Right lobe of liver (tissue), 6 donors: ENCODE results near the gene KDM8. TPM values are rescaled to one million over a fixed set of nuclear protein-coding genes. Genes with fewer than 3 reads are reported as not detected.
"Not testable (repeated sequence)": the region's sequence is repeated elsewhere in the genome, so short reads cannot be mapped to it uniquely, and the experiment has no call there.

Source experiments
- ATAC-seq, 4 donors: fragments of 200-7000 bp; cut with Tn5 transposase; one replicate each; pipeline ENCODE4 v1.9.1; 2020; ENCODE audit warnings: mild to moderate bottlenecking in 4 of 4, moderate library complexity in 4 of 4
- DNase-seq, 3 donors: peaks; one replicate each; pipeline ENCODE4 v3.0.0-alpha.2; 2020
- H3K27ac ChIP-seq, 3 donors: fragments of 200-600 bp; one replicate each; pipeline ENCODE4 v1.8.0; 2022
- H3K27me3 ChIP-seq, 2 donors: fragments of 200-600 bp; one replicate each; pipeline ENCODE4 v1.8.0; 2022
- H3K36me3 ChIP-seq, 4 donors: fragments of 200-600 bp; sonication (generic) in 1 of 4; one replicate each; pipeline versions ENCODE4 v1.5.1 to v1.8.0; 2017 to 2022; ENCODE audit warnings: control low read depth in 1 of 4
- H3K4me1 ChIP-seq, 4 donors: fragments of 200-600 bp; sonication (generic) in 1 of 4; one replicate each; pipeline versions ENCODE4 v1.5.1 to v1.8.0; 2017 to 2022; ENCODE audit warnings: control low read depth in 1 of 4
- H3K4me3 ChIP-seq, 3 donors: fragments of 200-600 bp; one replicate each; pipeline ENCODE4 v1.8.0; 2022
- H3K9me3 ChIP-seq, 4 donors: fragments of 200-600 bp; sonication (generic) in 1 of 4; one replicate each; pipeline versions ENCODE4 v1.5.1 to v1.8.0; 2017 to 2022; ENCODE audit warnings: control low read depth in 1 of 4
- CTCF ChIP-seq, 4 donors: fragments of 200-600 bp in 3 of 4; fragments of 450-650 bp in 1 of 4; IDR thresholded peaks; one replicate each; pipeline versions ENCODE4 v1.5.1 to v1.8.0; 2016 to 2022; ENCODE audit warnings: antibody characterized with exemption in 4 of 4, mild to moderate bottlenecking in 2 of 4
- POLR2A ChIP-seq: fragments of 450-650 bp; IDR thresholded peaks from one replicate; pipeline ENCODE4 v1.6.1; 2017; ENCODE audit warnings: antibody characterized with exemption, mild to moderate bottlenecking
- WGBS: methylation state at CpG from one replicate; pipeline ENCODE4 v1.1.6; 2018; ENCODE audit warnings: low coverage, low lambda C conversion rate; ENCODE audit not compliant: insufficient coverage; ENCODE audit errors: missing lambda C conversion rate; 5-methylcytosine and 5-hydroxymethylcytosine counted together
- intact Hi-C, 2 donors: fragments of 100-400 bp; cut with DNase I; formaldehyde crosslinking; loops; one replicate each; pipeline versions ENCODE4 v1.11.2 to v1.14.1; 2022
- total RNA-seq, 6 experiments: library from RNA; depleted of rRNA in 2 of 6; stranded (reverse); fragments of >200 nt in 2 of 6; fragmentation: NEBNext Ultra II Directional in 3 of 6; extraction: Animal tissue kit (Norgen Biotek cat#: 25700) in 3 of 6; gene quantifications; one replicate each; pipeline versions ENCODE4 v1.1.0 to v1.2.4, GENCODE V29; 2016 to 2023
- donor health status: DM: no; HTN: yes; CAD: no.
- donor health status: DM: no; HTN: no; CAD: no.
- donor health status: DM: no; HTN: no; CAD: no.
- donor health status: DM: no; HTN: yes; CAD: no.
- donor health status: DM: no; HTN: yes; CAD: no.

Gene KDM8
- total RNA-seq, 6 experiments from 2014 or later = 11.2 to 153 (median 66.7) TPM

GRCh38 chr16:27202923-27203506, 311 bp upstream of the KDM8 start:
- H3K27me3 ChIP-seq = no peaks in the 10 kb centered on the region
- TF ChIP-seq CTCF (IDR thresholded peaks at IDR 0.05) = no peak
- no peak for TF ChIP-seq POLR2A
- 18% methylated on average over 16 of the region's 19 CpGs for WGBS
- H3K4me1 ChIP-seq = peaks cover 0 to 29% (median 11%) of the 10 kb centered on the region in 4 donors
- no peaks in the 10 kb centered on the region for H3K36me3 ChIP-seq
- H3K27ac ChIP-seq = peak overlapping the region; percentile 95 to 97 (median 96)
- ATAC-seq (peak; percentile 82 to 88 (median 84)), DNase-seq (peak; percentile 93 to 95 (median 95))
- peak overlapping the region; percentile 58 to 85 (median 67) for H3K4me3 ChIP-seq
- intact Hi-C loops = no loop called here
- H3K9me3 ChIP-seq = no peaks in the 10 kb centered on the region

- TF ChIP-seq POLR2A (no peak), CTCF (IDR thresholded peaks at IDR 0.05) (no peak)
- ATAC-seq = peak in 2 of 4 donors; percentile 2 to 6
- intact Hi-C loops = no loop called here
- peaks cover 0 to 43% (median 17%) of the 10 kb centered on the region in 4 donors for H3K4me1 ChIP-seq
- no peak for DNase-seq
- H3K27ac ChIP-seq = peak overlapping the region; percentile 95 to 97 (median 96)
- WGBS = 18% methylated on average over 11 of the region's 14 CpGs
- peak overlapping the region; percentile 58 to 85 (median 67) for H3K4me3 ChIP-seq
- no peaks in the 10 kb centered on the region for H3K9me3 ChIP-seq
- no peaks in the 10 kb centered on the region for H3K36me3 ChIP-seq
- no peaks in the 10 kb centered on the region for H3K27me3 ChIP-seq
Observed at GRCh38 chr16:27204312-27204915, 1.1 kb downstream of the KDM8 start.

GRCh38 chr16:27205423-27206065, 2.2 kb downstream of the KDM8 start:
- intact Hi-C loops = no loop called here
- peaks cover 0 to 2% (median 0%) of the 10 kb centered on the region in 4 donors for H3K36me3 ChIP-seq
- peaks cover 0 to 46% (median 19%) of the 10 kb centered on the region in 4 donors for H3K4me1 ChIP-seq
- no peak for DNase-seq
- ATAC-seq = no peak
- H3K27me3 ChIP-seq = no peaks in the 10 kb centered on the region
- H3K27ac ChIP-seq = peak overlapping the region in 1 of 3 donors; percentile 97
- no peaks in the 10 kb centered on the region for H3K9me3 ChIP-seq
- TF ChIP-seq POLR2A (no peak), CTCF (IDR thresholded peaks at IDR 0.05) (no peak)
- 84% methylated on average over 7 of the region's 10 CpGs for WGBS
- no peak overlapping the region for H3K4me3 ChIP-seq

- H3K4me3 ChIP-seq, H3K9me3 ChIP-seq, ATAC-seq, H3K36me3 ChIP-seq, DNase-seq, intact Hi-C loops, H3K27ac ChIP-seq, H3K27me3 ChIP-seq: not testable (repeated sequence)
- H3K4me1 ChIP-seq = peaks cover 0 to 56% (median 24%) of the 10 kb centered on the region in 4 donors
- WGBS = 93% methylated on average over 10 of the region's 10 CpGs
Observed at GRCh38 chr16:27207121-27207520, 3.8 kb downstream of the KDM8 start.
